Amygdala (tissue), 56 donors: ENCODE data around the gene LAPTM5.
A peak's percentile ranks its signal among the peaks of the same experiment; 100 is the strongest.
"Not testable (repeated sequence)": the region's sequence is repeated elsewhere in the genome, so short reads cannot be mapped to it uniquely, and the experiment has no call there.

ENCODE experiments used
- DNase-seq, 56 donors: peaks; one replicate each; lab custom pipeline; 2025; lab: John Stamatoyannopoulos, UW

LAPTM5 gene

GRCh38 chr1:30757352-30758120 lies at the start of gene LAPTM5:
Gene LAPTM5, minus strand, starts transcription at chr1:30757774. Its CDS starts 29 bp downstream, at chr1:30757745.
- DNase-seq = peak in 13 of 56 donors; percentile 16 to 43 (median 30)

GRCh38 chr1:30806381-30807317 lies 49.1 kb upstream of the LAPTM5 start:
- no peak for DNase-seq

- no peak for DNase-seq
Observed at GRCh38 chr1:30805304-30806003, 47.9 kb upstream of the LAPTM5 start.

GRCh38 chr1:30804822-30805221 lies 47.2 kb upstream of the LAPTM5 start:
- no peak for DNase-seq

- DNase-seq = no peak
Observed at GRCh38 chr1:30804352-30804751, 46.8 kb upstream of the LAPTM5 start.

- DNase-seq = no peak
Observed at GRCh38 chr1:30803562-30803961, 46.0 kb upstream of the LAPTM5 start.

GRCh38 chr1:30801771-30802198 lies 44.2 kb upstream of the LAPTM5 start:
- peak in 54 of 56 donors; percentile 26 to 91 (median 74) for DNase-seq

GRCh38 chr1:30799233-30799511 lies 41.6 kb upstream of the LAPTM5 start:
- no peak for DNase-seq

- peak in 7 of 56 donors; percentile 30 to 51 (median 34) for DNase-seq
Observed at GRCh38 chr1:30798389-30799232, 41.0 kb upstream of the LAPTM5 start.

GRCh38 chr1:30795026-30795425 lies 37.5 kb upstream of the LAPTM5 start:
- DNase-seq = no peak

GRCh38 chr1:30794260-30794659 lies 36.7 kb upstream of the LAPTM5 start:
- no peak for DNase-seq

GRCh38 chr1:30793209-30793608 lies 35.6 kb upstream of the LAPTM5 start:
- no peak for DNase-seq

- DNase-seq = no peak
Observed at GRCh38 chr1:30791868-30792267, 34.3 kb upstream of the LAPTM5 start.

GRCh38 chr1:30790850-30791778 lies 33.5 kb upstream of the LAPTM5 start:
- no peak for DNase-seq

- not testable (repeated sequence) for DNase-seq
Observed at GRCh38 chr1:30790256-30790525, 32.6 kb upstream of the LAPTM5 start.

- DNase-seq = no peak
Observed at GRCh38 chr1:30789388-30790255, 32.0 kb upstream of the LAPTM5 start.

GRCh38 chr1:30788580-30789387 lies 31.2 kb upstream of the LAPTM5 start:
- DNase-seq = peak in 3 of 56 donors; percentile 17 to 38 (median 25)
